GM15510 (cell line): ENCODE data around the gene PRIMA1.

Experiments used
- POLR2A ChIP-seq: IDR thresholded peaks from 3 replicates; pipeline ENCODE4 v1.6.1; 2011; ENCODE audit warnings: borderline replicate concordance; ENCODE audit not compliant: insufficient read length; ENCODE audit errors: extremely low read depth

The PRIMA1 gene

GRCh38 chr14:93747560-93747959 is 40.7 kb downstream of the PRIMA1 start:
- TF ChIP-seq POLR2A: no peak

- TF ChIP-seq POLR2A: no peak
These were observed 41.2 kb downstream of the PRIMA1 start for GRCh38 chr14:93747102-93747501.

- no peak for TF ChIP-seq POLR2A
These were observed 42.5 kb downstream of the PRIMA1 start for GRCh38 chr14:93745603-93746273.

- no peak for TF ChIP-seq POLR2A
These were observed 43.4 kb downstream of the PRIMA1 start for GRCh38 chr14:93744876-93745275.

- TF ChIP-seq POLR2A: no peak
These were observed 44.1 kb downstream of the PRIMA1 start for GRCh38 chr14:93744176-93744575.

- TF ChIP-seq POLR2A: no peak
These were observed 44.8 kb downstream of the PRIMA1 start for GRCh38 chr14:93743270-93744060.

- TF ChIP-seq POLR2A: no peak
These were observed 45.5 kb downstream of the PRIMA1 start for GRCh38 chr14:93742761-93743160.

- TF ChIP-seq POLR2A: no peak
These were observed 46.6 kb downstream of the PRIMA1 start for GRCh38 chr14:93741556-93742230.

- no peak for TF ChIP-seq POLR2A
These were observed 50.7 kb downstream of the PRIMA1 start for GRCh38 chr14:93737634-93738033.

GRCh38 chr14:93736378-93737014 is 51.8 kb downstream of the PRIMA1 start:
- no peak for TF ChIP-seq POLR2A

- TF ChIP-seq POLR2A: no peak
These were observed 53.1 kb downstream of the PRIMA1 start for GRCh38 chr14:93735206-93735605.

GRCh38 chr14:93734086-93734822 is 54.0 kb downstream of the PRIMA1 start:
- no peak for TF ChIP-seq POLR2A

- TF ChIP-seq POLR2A: no peak
These were observed 54.7 kb downstream of the PRIMA1 start for GRCh38 chr14:93733631-93734030.

- no peak for TF ChIP-seq POLR2A
These were observed 55.1 kb downstream of the PRIMA1 start for GRCh38 chr14:93733231-93733630.

GRCh38 chr14:93732524-93732923 is 55.8 kb downstream of the PRIMA1 start:
- no peak for TF ChIP-seq POLR2A

GRCh38 chr14:93731753-93732152 is 56.5 kb downstream of the PRIMA1 start:
- TF ChIP-seq POLR2A: no peak
